Activated CD4-positive, alpha-beta T cell treated with anti-CD3 and anti-CD28 coated beads for 48 hours (primary cell): Measurements from ENCODE around the gene TSPAN17.

Experiments used
- DNase-seq: peaks from one replicate; pipeline ENCODE4 v3.0.0-alpha.2; 2020

The TSPAN17 gene

GRCh38 chr5:176624142-176624541 lies 23.1 kb upstream of the TSPAN17 start:
- no peak for DNase-seq

- DNase-seq = no peak
Observed at GRCh38 chr5:176624938-176625337, 22.3 kb upstream of the TSPAN17 start.

GRCh38 chr5:176625512-176625911 lies 21.8 kb upstream of the TSPAN17 start:
- DNase-seq = no peak

- DNase-seq = no peak
Observed at GRCh38 chr5:176625966-176626875, 21.1 kb upstream of the TSPAN17 start.

- no peak for DNase-seq
Observed at GRCh38 chr5:176626876-176627236, 20.4 kb upstream of the TSPAN17 start.

GRCh38 chr5:176627582-176627981 lies 19.7 kb upstream of the TSPAN17 start:
- no peak for DNase-seq

- no peak for DNase-seq
Observed at GRCh38 chr5:176628406-176629228, 18.7 kb upstream of the TSPAN17 start.

GRCh38 chr5:176629317-176629852 lies 17.9 kb upstream of the TSPAN17 start:
- DNase-seq = no peak

GRCh38 chr5:176629853-176630680 lies 17.2 kb upstream of the TSPAN17 start, which contains the start of the genes EIF4E1B and SNCB:
Gene EIF4E1B, plus strand, starts transcription at chr5:176630675. Its CDS starts 12,113 bp downstream, at chr5:176642788.
Gene SNCB, minus strand, starts transcription at chr5:176630534. Its CDS starts 880 bp downstream, at chr5:176629654.
- DNase-seq = peak; percentile 68

GRCh38 chr5:176630681-176631222 lies 16.5 kb upstream of the TSPAN17 start:
- no peak for DNase-seq

- DNase-seq = no peak
Observed at GRCh38 chr5:176631383-176632200, 15.7 kb upstream of the TSPAN17 start.

- no peak for DNase-seq
Observed at GRCh38 chr5:176632745-176633144, 14.5 kb upstream of the TSPAN17 start.

GRCh38 chr5:176633598-176633997 lies 13.7 kb upstream of the TSPAN17 start:
- no peak for DNase-seq

- DNase-seq = no peak
Observed at GRCh38 chr5:176636426-176636825, 10.9 kb upstream of the TSPAN17 start.

- DNase-seq = no peak
Observed at GRCh38 chr5:176637556-176637955, 9.7 kb upstream of the TSPAN17 start.

GRCh38 chr5:176638437-176638836 lies 8.8 kb upstream of the TSPAN17 start:
- no peak for DNase-seq

- DNase-seq = no peak
Observed at GRCh38 chr5:176639208-176639607, 8.1 kb upstream of the TSPAN17 start.

- DNase-seq = no peak
Observed at GRCh38 chr5:176639981-176640380, 7.3 kb upstream of the TSPAN17 start.

- DNase-seq = no peak
Observed at GRCh38 chr5:176640616-176641015, 6.7 kb upstream of the TSPAN17 start.

- DNase-seq = no peak
Observed at GRCh38 chr5:176642675-176643490, 4.4 kb upstream of the TSPAN17 start.
